HG03097 (cell line): ENCODE measurements around the gene ABI3.
"Not testable (repeated sequence)": the region's sequence is repeated elsewhere in the genome, so short reads cannot be mapped to it uniquely, and the experiment has no call there.

Experiments
- ATAC-seq: cut with Tn5 transposase; IDR thresholded peaks from one replicate; pipeline ENCODE4 v1.9.1; 2021; ENCODE audit not compliant: unreplicated experiment, low FRiP score

ABI3 gene, protein sequence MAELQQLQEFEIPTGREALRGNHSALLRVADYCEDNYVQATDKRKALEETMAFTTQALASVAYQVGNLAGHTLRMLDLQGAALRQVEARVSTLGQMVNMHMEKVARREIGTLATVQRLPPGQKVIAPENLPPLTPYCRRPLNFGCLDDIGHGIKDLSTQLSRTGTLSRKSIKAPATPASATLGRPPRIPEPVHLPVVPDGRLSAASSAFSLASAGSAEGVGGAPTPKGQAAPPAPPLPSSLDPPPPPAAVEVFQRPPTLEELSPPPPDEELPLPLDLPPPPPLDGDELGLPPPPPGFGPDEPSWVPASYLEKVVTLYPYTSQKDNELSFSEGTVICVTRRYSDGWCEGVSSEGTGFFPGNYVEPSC

DNA sequence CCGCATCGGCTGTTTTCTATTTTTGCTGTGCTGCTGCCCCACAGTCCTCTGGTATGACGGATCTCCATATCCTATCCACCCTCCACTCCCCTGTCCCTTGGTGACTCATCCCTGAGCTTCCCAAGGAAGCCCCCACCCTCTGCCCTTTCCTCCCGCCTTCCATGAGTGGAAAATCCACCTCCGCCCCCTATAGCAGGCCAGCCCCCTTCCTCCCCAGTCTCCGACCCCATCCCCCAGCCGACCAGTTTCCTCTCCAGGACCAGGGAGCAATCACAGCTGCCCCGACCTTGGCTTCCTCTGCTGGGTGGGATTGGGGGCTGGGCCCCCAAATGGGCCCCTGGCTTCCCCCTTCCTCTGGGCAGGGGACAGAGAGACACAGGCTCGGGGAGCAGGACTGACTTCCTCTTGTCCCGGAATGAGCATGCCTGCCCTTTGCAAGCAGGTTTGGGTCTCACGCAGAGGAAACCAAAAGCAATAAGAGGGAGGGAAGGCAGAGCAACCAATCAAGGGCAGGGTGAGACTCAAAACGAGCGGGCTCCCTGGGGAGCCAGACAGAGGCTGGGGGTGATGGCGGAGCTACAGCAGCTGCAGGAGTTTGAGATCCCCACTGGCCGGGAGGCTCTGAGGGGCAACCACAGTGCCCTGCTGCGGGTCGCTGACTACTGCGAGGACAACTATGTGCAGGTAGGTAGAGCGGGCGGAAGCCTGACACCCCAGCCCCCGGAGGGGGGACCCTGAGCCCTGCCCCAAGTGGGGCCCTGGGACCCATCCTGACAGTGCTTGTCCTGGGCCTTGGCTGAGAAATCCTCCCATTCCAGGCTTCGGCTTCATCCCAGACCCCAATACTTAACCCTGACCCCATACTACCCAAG lies at the start of gene ABI3, which contains the start of gene GNGT2:
TSS of gene ABI3 (plus strand) at position 550 of the 872 bp plus-strand sequence. CDS start at position 568, 18 bp downstream.
TSS of gene GNGT2 (minus strand) at position 417 of the 872 bp plus-strand sequence. CDS start 3,152 bp downstream, outside the sequence.
- peak; percentile 74 for ATAC-seq

GRCh38 chr17:49162866-49163265 lies 47.6 kb upstream of the ABI3 start:
- no peak for ATAC-seq

- ATAC-seq: no peak
Measured at GRCh38 chr17:49165143-49165542, 45.4 kb upstream of the ABI3 start.

DNA sequence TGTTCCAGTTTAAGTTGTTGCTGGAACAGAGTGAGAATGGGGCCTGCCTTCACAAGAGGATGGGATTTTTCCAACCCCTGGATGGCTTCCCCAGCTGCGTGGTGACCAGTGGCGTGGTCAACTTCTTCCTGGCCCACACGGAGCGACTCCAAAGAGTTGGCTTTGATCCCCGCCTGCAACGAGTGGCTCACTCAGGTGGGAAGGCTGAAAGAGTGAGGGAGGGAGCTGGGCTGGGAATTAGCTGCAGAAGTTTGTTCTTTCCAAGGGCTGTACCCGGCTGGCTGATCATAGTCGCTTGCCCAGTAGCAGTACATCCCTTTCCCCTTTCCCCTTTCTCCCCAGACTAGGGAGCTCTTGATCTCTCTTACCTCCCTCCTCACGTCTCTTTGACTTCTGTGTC lies 41.8 kb upstream of the ABI3 start:
- no peak for ATAC-seq

DNA sequence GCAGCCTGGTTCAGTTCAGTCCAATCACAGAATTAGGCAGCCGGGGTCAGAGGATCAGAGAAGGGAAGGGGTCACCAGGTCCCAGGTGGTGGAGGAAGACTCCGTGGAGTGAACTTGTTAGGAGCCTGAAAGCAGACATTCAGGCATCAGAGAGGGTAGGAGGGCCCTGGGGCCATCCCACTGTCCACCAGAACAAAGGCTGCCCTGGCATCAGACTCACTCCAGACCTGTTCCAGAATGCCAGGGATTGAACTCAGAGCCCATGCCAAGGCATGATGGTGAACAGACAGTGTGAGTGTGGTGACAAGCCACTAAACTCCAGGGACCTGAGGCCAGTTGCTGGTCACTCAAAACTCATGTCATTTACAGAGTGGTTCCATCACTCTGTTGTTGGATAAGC lies 40.3 kb upstream of the ABI3 start:
- ATAC-seq: no peak

- ATAC-seq: not testable (repeated sequence)
Measured at GRCh38 chr17:49170711-49171110, 39.8 kb upstream of the ABI3 start.

DNA sequence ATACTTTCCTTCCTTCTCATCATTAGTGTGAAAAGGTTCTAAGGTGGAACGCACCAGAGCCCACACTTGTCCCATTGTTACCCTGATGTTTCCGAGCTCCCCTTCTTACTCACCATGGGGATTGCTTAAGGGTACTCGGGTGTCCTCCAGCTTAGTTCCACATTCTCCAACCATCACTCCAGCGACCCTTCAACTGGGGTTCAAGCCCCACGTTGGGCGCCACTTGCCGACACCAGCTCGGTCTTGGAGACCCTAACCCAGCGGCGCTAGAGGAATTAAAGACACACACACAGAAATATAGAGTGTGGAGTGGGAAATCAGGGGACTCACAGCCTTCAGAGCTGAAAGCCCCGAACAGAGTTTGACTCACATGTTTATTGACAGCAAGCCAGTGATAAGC lies 34.5 kb upstream of the ABI3 start:
- ATAC-seq: not testable (repeated sequence)

- no peak for ATAC-seq
Measured at GRCh38 chr17:49180303-49180702, 30.2 kb upstream of the ABI3 start.

DNA sequence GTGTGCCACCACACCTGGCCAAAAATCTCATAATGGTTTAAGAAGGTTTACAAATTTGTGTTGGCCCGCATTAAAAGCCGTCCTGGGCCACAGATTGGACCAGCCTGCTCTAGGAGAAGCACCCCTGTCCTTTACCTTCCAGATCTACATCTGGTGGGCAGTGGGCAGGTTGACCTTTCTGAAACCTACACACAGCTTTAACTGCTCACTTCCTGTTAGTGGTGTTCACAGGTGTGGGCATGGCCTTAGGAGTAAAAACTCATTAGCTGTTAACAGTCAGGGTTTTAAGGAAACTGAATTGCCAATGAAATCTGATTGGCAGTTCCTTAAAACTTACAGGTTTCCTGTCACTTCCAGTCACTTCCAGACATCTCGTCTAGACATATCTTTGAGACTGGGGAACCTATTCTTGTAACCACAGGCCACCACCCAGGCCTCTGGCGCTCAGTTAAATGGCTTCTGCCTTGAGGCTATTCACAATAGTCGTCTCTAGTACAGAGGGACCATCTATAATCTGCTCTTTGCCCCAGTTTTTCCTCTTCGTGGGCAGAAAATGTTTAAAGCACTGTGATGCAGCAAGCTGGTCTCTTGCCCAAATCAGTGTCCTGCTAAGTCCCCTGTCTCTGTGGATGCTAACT lies 29.4 kb upstream of the ABI3 start:
- ATAC-seq: no peak

DNA sequence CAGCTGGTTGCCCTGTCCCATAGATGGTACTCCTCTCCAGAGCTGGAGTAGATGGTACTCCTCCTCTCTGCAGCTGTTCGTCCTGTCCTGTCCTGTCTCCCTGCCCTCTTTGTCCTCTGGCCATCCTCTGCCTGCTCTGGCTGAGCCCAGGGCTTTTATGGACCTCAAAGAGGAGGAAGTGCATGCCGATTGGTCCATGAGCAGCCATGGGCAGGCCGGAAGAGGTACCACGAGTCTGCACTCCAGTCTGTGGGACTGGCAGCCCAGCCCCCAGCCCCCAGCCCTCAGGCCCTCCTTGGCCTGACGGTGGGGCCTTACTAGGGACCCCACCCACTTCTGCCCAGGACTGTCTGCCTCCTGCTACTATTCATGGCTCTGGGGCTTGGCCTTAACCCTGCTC lies 27.2 kb upstream of the ABI3 start:
- ATAC-seq: no peak

DNA sequence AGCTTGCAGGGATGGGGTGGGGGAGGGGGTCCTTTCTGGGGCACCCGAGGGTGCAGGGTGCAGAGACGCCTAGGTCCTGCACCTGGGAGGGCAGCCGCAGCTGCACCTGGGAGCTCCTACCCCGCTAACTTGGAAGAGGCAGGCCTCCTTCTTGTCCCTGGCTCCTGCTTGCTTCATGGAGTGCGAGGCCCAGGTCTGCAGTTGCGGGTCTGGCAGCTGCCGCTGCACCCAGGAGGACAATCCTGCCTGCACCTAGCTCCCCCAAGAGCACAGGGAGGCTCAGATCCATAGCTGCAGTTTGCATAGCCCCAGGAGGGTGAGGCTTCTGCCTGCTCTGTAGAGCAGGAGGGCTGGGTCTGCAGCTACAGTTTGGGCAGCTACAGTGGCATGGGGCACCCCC lies 26.7 kb upstream of the ABI3 start:
- no peak for ATAC-seq

DNA sequence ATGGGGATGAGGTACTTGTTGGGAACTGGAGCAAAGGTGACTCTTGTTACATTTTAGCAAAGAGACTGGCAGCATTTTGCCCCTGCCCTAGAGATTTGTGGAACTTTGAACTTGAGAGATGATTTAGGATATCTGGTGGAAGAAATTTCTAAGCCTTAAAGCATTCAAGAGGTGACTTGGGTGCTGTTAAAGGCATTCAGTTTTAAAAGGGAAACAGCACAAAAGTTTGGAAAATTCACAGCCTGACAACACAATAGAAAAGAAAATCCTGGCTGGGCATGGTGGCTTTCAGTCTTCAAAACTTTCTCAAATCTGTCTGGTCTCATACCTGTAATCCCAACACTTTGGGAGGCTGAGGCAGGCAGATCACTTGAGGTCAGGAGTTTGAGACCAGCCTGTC lies 26.0 kb upstream of the ABI3 start:
- ATAC-seq: not testable (repeated sequence)

GRCh38 chr17:49185381-49185780 lies 25.1 kb upstream of the ABI3 start:
- ATAC-seq: not testable (repeated sequence)

DNA sequence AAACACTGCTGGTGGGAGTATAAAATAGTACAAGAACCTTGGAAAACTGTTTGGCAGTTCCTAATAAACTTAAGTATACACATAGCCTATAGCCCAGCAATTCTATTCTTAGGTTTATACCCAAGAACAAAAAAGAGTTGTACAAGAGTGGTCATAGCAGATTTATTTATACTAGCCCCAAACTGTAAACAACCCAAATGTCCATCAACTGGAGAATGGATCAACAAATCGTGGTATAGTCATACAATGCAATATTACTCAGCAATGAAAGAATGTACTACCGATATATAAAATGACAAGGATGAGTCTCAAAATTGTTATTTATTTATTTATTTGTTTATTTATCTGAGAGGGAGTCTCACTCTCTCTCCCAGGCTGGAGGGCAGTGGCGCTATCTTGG lies 23.2 kb upstream of the ABI3 start:
- ATAC-seq: no peak

DNA sequence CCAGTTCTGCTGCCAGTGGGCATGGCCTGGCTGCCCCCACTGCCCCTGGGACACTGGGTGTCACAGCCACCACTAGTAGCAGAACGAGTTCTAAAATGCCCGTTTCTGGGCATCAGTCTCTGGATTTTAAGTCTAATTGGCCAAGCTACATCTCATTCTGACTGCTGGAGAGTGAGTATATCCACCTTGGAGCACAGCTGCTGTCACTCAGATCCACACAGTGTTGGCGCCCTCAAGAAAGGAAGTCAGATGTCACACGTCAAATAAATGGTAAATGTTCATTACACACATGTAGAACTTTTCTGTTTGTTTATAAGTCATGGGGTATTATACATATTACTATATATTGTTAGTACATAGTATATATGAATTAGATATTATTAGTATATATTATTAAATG lies 19.6 kb upstream of the ABI3 start:
- no peak for ATAC-seq

DNA sequence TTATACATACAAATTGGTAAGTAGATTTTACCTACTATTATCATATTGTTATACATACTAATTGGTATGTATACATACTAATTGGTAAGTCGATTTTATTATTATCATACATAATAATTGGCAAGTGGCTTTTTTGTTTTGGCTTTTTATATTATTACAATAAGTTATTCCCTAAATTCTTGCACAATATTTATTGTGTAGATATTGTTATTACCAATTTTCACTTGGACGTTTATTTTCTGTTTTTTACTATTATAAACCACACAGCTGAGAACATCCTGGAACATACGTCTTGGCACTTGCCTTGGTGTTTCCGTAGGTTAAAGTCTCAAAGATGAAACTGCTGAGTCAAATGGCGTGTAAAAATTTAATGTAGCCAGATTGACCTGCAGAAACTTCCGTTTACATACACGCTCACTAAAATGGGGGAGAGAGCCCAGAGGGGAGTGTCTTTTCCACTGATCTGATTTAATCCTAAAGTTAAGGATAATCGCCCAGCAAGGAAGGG lies 19.0 kb upstream of the ABI3 start:
- ATAC-seq: peak; percentile 4

GRCh38 chr17:49191917-49192741 lies 18.4 kb upstream of the ABI3 start:
- ATAC-seq: peak; percentile 46

DNA sequence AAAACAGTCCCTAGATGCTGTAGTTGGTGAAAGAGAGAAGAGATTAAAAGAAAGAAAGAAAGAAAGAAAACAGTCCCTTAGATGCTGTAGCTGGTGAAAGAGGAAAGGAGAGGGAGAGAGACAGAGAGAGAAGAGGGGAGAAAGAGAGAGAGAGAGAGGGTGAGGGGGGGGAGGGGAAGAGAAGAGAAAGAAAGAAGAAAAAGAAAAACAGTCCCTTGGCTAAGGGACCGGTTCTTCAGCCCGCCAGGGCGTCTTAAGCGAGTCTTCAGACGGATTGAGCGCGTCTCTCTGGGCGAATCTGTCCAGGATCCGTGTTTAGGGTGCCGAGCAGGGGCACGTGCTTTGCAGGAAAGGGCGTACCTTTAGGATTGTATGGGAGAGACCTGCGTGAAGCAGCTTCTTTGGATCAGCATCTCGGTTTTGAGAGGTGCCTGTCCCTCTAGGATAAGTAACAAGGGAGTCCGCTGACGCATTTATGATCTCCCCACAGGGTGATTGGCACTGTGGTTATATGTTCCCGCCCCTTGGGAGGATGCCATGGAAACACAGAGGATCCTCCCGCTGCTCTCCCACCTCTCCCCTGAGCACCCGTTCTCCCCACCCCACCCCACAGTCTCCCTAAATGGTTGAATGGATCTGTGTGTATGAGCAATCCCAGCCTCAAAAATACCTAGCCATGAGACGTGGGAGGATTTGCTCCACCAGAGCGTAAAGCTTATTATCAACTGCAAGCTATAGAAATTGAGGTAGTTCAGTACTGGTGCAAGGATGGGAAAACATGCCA lies 16.8 kb upstream of the ABI3 start:
- no peak for ATAC-seq

DNA sequence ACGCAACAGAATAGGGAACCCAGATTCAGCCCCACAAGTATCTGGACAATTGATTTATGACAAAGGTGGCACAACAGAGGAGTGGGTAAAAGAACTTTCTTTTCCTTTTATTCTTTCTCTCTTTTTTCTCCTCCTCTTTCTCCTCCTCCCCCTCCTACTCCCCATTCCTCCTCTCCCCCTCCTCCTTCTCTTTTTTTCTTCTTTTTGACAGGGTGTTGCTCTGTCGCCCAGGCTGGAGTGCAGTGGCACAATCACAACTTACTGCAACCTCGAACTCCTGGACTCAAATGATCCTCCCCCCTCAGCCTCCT lies 16.3 kb upstream of the ABI3 start:
- no peak for ATAC-seq
